DMS153 treated with DMSO at 0.1 percent for 48 hours (cell line): ENCODE data around the gene FAM131C.
"Not testable (repeated sequence)": the region's sequence is repeated elsewhere in the genome, so short reads cannot be mapped to it uniquely, and the experiment has no call there.

ENCODE experiments used
- DNase-seq: peaks from one replicate; lab custom pipeline; 2025; ENCODE audit not compliant: unreplicated experiment; lab: John Stamatoyannopoulos, UW

FAM131C gene

DNA sequence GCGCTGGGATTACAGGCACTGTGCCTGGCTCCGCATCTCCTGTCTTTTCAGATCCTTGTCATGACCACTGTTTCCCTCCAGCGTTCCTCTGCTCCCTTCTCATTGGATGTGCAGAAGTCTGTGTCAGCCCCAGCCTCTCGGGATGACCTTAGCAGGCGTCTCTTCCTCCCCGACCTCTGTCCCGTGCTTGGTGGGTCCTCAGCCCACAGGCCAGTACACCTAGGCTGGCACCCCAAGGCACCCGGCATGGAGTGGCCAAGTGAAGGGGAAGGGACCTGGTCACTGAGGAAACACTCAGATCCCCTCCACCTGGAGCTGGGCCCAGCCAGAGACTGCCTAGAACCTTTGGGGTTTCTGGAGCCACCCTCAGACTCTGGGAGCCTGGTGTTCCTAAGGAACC is 32.3 kb downstream of the FAM131C start:
- DNase-seq: no peak

DNA sequence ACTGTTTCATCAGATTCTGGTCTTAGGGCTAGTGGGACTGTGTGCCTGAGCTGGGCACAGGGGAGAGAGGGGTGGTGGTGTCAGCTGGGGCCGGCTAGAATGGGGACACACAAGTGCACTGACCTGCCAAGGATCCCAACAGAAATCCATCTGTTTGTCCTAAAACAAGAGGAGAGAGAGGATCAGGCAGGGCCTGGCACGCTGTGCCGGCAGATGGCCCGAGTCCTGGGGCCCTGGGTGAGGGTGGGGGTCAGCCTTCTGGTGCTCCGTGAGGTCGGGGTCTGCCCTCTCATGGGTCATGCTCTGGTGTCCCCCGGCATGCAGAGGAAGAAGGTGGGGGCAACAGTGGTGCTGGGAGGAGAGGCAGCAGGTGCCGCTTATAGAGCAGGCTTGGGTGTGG is 33.6 kb downstream of the FAM131C start:
- DNase-seq: not testable (repeated sequence)

DNA sequence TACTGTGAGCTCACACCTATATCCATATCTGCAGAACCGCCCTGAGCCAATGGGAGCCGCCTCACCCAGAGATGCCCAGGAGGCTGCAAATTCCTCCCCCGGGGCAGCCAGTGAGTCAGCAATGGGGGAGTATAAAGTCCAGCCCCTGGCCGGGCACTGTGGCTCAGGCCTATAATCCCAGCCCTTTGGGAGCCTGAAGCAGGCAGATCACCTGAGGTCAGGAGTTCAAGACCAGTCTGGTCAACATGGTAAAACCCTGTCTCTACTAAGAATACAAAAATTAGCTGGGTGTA is 34.9 kb downstream of the FAM131C start:
- no peak for DNase-seq

DNA sequence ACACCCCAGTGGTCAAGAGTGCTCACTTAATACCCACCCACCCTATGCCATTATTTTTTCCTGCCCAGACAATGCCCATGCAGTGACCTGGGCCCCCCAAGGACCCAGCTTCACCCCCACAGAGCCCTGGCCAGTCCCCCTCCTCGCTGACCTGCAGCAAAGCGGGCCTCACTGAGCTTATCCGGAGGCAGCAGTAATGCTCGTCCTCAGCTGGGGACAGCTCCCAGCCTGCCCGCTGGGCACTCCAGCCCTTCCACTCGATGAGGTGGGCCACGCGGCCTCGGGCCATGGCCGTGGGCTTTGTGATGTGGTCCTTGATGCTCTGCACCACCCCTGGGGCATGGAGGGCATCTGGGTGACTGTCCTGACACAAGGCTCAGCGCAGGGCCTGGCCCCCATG is 37.0 kb downstream of the FAM131C start:
- not testable (repeated sequence) for DNase-seq

DNA sequence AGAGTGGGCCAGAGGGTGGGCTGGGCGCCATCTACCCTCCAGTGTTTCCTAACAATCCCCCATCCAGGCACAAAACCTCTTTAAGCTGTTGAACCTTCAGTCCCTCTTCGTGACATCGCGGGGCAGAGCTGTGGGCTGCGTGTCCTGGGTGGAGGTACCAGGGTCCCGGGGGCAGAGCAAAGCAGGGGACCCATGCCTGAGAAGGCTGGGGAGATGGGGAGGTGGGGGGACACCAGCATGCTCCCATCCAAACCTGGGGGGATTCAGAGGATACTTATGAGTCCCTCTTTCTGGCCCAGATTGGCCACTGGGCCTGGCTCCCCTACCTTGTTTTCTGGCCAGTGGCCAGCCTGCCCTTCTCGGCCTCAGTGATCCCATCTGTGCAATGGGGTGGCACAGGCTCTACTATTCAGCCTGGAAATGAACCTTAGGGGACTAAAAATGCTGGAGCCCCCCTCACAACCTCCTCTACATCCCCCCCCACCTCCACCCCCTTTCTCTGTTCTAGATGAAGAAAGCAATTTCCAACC is 40.3 kb downstream of the FAM131C start:
- not testable (repeated sequence) for DNase-seq

DNA sequence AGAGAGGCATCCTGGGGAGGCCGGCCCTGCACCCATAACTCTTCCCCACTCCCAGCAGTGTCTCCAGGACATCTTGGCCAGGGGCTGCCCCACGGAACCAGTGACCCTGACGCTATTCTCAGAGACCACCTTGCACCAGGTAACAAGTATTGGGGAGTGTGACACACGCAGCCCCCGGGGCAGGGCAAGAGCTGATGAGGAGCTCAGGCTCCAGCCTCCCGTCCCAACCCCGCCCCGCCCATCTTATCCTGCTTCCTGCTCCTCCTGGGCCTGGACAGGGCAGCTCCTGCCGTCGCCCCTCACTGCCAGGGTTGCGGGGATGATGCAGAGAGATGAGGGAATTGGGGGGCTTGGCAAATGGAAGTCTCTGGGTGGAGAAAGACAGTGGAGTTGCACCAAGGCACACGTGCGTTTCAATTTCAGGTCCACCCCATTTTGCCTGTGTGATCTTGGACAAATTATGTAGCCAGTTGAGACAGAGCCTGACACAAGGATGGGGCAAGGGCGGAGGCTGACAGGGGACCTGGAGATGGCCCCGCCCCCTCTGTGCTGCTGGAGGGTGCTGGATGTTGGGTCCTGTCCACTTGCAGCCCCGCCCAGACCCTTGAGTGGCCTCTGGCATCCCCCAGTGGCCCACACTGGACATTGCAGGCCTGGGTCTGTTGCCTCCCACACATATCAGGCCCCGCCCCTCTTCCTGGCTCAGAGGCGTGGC is 40.9 kb downstream of the FAM131C start:
- DNase-seq: peak; percentile 17

DNA sequence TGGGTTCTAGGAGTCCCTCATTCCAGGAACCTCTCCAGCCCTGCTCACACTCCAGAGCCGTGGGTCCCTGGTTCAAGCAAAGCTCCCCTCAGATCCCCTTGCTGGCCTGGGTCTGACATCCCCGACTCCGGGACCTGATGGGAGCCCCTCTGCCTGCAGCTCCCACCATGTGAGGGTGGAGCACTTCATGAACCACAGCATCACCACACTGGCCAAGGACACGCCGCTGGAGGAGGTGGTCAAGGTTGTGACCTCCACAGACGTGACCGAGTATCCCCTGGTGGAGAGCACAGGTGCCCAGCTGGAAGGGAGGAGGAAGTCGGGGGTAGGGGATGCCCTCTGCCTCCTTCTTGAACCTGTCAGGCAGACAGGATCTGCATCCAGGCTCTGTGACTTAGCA is 41.9 kb downstream of the FAM131C start:
- DNase-seq: no peak

DNA sequence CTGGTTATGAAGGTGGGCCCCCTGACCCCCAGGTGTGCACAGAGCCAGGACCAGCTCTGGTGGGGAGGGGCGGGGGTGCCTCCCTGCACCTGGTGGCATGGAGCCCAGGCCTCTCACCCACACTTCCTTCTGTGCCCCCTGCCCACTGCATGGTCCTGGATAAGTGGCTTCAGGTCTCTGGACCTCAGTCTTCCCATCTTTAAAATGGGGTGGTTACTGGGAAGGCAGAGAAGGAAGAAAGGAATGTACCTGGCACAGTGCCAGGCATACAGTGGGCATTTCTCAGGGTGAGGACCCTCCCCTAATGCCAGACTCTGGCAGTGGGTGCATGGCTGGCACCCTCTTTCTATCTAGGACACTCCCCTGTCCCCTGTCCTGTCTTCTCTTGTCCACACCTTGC is 44.2 kb downstream of the FAM131C start:
- DNase-seq: no peak

DNA sequence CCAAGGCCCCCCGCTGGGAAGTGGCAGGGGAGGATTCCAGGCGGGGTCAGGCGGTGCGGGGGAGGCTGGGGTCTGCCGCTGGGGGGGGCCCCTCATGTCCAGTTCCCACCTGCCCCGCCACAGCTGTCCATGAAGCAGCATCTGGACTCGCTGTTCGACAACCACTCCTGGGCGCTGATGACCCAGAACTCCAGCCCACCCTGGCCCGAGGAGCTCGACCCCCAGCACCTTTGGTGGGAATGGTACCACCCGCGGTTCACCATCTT is 44.5 kb downstream of the FAM131C start:
- DNase-seq: not testable (repeated sequence)

DNA sequence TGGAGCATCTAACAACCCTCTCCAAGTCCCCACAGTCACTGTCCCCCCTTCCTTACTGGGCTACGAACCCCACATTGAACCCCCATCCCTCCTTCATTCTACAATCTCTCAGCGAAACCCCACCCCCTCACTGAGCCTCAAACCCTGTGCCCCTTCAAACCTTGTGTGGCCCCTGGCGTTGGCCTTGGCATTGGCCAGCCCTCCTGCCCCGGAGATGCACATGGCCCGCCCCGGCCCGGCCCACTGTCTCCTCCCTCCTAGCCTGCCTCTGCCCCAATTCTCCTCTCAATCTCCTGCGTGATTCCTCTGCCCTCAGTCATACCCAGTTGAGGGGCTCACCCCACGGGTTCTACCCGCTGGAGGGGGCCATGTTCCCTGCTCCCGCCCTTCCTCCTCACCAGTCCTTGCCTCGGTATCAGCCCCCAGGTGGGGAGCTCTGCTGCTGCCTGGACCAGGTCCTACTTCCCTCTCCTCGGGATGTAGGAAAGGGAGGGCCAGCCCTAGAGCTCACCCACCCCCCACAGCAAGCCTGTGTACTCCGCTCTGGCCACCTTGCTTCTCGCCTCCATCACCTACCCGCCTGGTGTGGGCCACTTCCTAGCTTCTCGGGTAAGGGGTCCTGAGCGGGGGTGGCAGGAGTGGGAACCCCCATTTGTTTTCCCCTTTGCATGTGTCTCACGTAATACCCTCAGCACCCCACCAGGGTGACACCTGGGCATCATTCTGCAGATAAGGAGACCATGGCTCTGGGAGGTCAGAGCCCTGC is 45.0 kb downstream of the FAM131C start:
- no peak for DNase-seq

DNA sequence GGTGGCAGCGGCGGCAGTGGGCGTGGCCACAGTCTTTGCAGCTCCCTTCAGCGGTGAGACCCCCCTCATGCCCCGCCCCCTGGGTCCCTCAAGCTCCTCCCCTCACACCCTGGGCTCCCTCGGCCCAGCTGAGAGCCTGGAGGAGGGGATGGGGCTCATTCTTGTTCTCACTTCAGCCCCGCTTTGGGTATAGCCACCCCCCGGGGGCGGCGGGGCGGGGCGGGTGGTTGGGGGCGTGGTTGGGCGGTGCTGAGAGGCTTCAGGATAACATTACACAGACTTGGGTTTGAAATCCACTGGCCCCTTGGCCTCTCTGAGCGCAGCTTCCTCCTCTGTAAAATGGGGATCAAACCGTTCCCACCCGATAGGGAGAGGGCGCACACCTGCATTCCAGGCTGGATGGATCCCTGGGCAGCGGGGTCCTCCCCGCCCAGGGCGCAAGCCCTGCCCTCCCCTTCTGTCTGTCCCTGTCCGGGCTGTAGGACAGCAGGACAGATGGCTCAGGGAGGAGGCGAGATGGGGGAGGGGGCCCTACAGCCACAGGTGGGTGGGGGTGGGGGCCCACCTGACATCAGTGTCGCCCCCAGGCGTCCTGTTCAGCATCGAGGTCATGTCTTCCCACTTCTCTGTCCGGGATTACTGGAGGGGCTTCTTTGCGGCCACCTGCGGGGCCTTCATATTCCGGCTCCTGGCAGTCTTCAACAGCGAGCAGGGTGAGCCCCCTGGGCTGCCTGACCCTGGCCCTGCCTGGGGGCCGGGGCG is 46.5 kb downstream of the FAM131C start:
- no peak for DNase-seq

DNA sequence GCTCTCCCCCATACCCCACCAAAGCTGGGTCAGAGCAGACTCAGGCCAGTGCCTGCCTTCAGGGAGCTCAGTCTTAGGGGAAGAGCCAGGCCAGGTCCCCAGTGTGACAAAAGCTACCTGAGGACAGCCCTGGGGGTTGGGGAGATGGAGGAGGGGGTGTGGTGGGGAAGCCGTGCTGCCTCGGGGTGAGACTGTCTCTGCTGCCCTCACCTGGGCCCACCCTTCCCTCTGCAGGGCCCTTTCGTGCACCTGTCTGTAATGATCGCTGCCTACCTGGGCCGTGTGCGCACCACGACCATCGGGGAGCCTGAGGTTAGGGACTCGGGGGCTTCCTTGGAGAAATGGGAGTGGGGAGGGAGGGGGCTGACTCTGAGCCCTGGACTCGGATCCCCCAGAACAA is 47.1 kb downstream of the FAM131C start:
- not testable (repeated sequence) for DNase-seq

DNA sequence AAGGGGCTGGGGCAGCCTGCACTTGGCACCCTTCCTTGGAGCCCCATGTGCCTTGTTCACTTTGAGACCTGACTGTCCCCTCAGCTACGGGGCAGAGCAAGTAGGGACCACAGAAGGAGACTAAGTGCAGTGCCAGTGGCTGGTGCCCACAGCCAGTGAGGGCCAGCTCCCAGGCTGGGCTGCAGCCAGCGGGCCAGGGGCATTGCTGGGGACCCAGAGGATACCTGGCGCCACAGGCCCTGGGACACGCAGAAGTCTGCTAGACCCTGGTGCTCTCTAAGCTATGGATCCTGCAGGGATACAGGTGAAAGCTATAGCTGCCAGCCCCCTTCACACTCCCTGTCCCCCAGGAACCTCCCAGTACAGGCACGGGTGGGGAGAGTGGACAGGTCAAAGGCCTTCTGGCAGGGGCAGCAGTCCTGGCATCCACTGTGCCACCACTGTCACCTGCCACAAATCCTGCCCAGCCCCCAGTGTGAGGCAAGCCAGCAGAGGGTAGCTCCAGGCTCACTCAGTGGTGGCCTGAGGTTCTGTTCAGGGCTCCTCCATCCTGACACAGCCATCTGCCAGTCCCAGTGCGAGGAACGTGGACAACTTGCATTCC is 50.3 kb downstream of the FAM131C start:
- no peak for DNase-seq

DNA sequence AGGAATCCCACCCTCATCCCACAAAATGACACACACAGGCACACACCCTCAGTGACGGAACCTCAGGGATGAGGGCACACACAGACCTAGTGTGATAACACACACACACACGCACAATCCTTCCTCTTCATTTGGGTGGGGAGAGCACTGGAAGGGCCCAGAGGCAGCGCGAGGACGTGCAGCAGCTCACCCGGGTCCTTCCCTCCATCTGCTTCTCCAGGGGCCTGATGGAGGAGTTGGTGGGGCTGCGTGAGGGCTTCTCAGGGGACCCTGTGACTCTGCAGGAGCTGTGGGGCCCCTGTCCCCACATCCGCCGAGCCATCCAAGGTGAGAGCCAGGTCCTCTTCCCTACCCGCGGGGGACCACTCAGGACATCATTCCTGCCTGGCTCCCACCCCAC is 51.1 kb downstream of the FAM131C start:
- DNase-seq: no peak

DNA sequence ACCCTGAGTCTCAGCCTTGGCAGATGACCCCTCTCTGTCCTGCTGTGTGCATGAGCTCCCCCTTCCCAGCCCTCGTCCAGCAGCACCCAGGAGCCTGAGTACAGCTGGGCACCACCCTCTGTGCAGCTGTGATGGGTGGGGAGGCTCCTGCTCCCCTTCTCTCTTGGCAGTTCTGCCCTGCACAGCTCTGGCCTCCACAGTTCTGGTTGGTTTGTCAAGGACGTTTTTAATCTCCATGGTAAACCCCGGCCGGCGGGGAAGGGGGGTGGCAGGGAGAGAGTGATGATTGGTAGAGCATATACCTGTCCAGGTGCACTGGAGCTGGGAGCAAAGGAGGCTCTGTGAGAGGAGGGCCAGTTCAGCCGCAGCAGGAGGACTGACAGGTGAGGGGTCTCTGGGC is 51.8 kb downstream of the FAM131C start, which contains the start of gene CLCNKA:
Gene CLCNKA (plus strand): TSS at position 356 of the 400 bp plus-strand sequence. CDS start 584 bp downstream, outside the sequence.
- no peak for DNase-seq

DNA sequence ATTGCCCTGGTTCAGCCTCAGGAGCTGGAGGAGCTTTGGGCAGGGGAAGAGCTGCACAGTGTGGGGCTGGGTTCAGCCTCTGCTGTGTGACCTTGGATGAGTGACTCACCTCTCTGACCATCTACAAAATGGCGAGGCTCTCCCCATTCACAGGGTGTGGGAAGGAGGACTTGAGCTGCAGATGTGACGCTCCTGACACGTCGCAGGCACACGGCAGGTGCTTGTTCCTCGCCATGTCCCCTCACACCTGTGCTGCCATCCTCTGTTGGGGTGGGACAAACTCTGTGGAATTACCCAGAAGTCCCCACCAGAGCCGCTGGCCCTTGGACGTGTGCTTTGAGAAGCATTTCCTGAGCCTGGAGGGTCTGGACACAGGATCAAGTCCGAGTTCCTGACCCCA is 52.6 kb downstream of the FAM131C start:
- DNase-seq: not testable (repeated sequence)

DNA sequence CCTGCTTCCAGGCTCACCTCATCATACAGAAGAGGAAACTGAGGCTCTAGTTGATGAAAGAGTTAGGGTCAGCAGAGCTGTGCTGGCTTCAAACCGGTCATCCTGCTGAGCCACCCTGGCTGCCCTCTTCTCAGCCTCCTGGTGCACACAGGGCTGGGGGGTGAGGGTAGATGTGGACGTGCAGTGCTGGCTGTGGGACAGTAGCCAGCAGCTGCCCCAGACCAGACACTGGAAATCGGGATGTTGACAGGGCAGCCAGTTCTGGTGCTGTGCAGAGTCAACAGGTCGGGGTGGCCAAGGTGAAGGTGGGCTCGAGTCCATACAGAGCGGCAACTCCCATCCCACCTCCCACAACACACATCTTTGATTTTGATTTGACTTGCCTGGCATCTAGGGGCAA is 53.1 kb downstream of the FAM131C start:
- no peak for DNase-seq

DNA sequence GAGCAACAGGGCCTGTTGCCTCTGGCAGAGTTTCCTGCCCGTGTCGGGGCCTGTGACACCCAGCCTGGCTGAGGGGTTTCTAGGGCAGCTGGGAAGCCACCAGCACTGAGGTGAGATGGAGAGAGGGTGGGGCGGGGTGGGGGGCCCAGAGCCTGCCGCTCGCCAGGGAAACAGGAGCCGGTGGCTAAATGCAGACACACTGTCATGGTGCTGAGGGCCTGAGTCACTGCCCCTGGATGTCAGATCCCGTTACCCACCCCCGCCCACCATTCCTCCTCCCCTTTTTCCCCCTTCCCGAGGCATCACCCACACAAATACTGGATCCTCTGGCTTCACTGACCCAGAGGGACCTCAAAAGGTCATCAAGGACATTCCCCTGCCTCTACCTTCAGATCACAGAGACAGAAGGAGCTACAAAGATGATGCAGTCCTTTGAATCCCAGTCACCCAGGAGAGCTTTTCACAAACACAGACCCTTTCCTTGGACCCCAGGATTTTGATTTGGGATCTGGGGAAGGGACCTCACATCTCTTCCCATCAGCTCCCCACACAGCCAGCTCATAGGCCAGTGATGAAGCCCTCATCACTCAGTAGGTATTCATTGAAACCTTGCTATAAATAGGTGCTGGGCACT is 53.7 kb downstream of the FAM131C start:
- no peak for DNase-seq

DNA sequence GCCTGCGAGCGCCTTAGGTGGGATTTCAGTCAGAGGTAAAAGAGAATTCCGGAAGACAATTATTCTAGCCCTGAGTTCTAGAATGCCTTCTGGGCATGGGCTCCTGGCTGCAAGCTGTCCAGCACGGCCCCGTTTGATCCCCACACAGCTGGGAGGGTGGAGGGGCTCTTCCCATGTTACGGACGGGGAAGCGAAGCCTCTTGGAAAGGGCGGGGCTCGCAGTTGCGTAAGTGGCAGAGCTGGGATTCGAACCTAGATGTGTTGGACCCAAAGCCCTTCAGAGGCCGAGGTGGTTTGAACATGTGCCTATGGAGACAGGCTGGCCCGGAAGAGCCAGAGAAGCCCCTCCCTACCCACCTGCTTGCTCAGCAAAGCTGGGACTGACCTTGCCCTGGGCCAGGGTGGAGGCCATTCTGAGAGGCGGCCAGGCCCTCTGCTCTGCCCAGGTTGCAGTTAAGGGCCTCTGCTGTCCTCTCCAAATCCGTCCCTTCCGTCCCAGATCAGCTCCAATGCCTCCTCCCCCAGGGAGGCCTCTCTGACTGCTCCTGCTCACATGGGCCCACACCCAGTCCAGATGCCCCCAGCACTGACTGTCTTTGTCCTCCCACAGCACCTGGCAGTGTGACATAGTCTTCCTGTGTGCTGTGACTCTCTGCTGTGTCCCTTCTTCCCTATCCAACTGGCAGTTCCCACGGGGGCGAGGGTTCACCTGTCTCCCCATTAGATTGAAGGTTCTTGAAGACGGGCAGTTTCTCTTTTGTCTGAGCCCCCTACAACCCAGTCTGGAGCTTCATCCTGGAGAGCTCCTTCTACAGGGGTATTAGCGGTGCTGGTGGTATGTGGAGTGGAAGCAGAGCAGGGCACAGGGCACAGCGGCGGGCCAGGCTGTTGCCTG is 54.5 kb downstream of the FAM131C start:
- no peak for DNase-seq

DNA sequence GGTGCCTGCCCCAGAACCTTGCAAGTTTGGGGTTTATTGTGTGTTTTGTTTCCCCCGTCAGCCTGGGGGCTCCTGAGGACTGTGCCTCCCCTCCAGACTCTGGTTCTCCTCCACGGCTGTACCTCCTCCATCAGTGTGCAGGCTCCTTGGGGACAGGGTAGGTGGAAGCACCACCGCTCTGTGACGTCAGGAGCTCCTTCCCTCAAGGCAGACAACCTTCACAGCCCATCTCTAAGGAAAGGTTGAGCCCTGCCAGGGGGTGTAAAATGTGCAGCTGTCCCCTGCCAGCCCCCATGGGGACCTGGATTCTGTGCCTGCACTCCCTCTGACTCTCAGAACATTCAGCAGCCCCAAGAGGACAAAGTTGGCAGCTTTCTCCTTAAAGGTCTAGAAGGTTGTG is 55.1 kb downstream of the FAM131C start:
- no peak for DNase-seq
